ENCODE data around the gene DHX57.
A peak's percentile ranks its signal among the peaks of the same experiment; 100 is the strongest.

The DHX57 gene, protein sequence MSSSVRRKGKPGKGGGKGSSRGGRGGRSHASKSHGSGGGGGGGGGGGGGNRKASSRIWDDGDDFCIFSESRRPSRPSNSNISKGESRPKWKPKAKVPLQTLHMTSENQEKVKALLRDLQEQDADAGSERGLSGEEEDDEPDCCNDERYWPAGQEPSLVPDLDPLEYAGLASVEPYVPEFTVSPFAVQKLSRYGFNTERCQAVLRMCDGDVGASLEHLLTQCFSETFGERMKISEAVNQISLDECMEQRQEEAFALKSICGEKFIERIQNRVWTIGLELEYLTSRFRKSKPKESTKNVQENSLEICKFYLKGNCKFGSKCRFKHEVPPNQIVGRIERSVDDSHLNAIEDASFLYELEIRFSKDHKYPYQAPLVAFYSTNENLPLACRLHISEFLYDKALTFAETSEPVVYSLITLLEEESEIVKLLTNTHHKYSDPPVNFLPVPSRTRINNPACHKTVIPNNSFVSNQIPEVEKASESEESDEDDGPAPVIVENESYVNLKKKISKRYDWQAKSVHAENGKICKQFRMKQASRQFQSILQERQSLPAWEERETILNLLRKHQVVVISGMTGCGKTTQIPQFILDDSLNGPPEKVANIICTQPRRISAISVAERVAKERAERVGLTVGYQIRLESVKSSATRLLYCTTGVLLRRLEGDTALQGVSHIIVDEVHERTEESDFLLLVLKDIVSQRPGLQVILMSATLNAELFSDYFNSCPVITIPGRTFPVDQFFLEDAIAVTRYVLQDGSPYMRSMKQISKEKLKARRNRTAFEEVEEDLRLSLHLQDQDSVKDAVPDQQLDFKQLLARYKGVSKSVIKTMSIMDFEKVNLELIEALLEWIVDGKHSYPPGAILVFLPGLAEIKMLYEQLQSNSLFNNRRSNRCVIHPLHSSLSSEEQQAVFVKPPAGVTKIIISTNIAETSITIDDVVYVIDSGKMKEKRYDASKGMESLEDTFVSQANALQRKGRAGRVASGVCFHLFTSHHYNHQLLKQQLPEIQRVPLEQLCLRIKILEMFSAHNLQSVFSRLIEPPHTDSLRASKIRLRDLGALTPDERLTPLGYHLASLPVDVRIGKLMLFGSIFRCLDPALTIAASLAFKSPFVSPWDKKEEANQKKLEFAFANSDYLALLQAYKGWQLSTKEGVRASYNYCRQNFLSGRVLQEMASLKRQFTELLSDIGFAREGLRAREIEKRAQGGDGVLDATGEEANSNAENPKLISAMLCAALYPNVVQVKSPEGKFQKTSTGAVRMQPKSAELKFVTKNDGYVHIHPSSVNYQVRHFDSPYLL (N-terminal part only)

DNA sequence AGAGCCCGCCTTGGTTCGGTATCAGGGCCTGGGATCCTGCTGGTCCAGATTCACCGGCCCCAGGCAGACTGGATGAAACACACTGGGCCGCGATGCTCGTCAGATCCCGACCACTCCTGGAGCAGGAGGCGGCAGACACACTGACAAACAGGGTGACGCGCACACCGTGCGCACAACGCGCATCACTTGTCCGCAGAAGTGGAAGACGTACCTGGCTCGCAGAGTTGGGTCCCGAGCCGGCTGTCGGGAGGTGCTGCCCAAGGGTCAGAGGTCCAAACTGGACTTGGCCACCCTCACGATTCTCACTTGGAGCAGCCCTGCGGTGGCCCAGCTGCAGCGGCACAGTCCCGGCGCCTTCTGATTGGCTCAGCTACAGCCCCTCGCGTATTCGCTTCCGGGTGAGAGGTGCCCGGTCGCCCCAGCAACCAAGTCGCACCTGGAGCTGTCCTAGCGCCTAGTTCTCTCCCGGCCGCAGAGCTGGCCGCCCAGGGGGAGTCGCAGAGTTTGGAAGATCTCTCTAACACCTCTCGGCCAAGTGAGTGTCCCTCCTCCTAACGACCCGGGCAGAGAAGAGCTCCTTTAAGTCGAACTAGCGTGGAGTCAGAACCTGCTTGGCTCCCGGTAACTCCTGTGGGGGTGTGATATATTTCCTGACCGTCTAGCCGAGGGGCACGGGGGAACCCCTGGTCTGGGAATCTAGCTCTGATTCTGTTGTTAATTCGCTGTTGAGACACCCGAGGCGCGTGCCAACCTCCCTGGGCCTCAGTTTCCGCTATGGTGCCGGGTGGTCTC is at the start of gene DHX57, which contains the start of gene MORN2:
TSS of gene DHX57 (minus strand) at position 359 of the 792 bp plus-strand sequence. CDS start 7,529 bp downstream, outside the sequence.
TSS of gene MORN2 (plus strand) at position 401 of the 792 bp plus-strand sequence.
- peak; percentile 89 for DNase-seq

DNA sequence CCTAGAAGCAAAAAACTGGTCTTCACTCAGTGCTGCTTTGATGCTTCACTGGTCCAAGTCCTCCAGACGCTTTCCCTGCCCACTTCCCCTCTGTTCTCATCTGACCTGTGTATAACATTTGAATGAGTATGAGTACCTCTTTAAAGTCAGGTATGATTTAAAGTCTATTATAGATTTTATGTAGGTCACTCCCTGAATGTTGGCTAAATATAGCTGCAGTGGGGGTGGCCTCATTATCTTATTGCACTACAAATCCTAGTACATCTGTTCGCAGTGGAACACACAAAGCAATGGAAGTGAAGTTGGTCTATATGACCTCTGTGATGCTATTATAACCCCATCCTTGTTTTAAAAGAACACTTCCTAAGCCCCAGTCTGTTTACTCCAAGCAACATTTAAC is 47.2 kb upstream of the DHX57 start:
- DNase-seq, result no peak

DNA sequence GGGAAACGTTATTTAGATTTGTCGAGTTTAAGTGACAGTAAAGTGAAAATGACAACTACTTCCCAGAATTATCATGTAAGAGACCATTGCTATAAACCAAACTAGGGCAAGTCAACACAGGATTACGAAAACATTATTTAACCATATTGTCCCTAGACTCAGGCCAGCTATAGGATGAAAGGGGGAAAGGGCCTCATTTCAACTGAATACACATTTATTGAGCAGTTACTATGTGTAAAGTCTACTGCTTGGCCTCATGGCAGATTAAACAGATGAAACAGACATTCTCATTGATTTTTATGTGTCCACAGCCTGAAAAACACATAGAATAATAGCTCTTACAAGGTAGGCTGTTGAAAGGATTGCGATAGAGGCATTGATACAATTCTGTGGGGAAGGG is 46.7 kb upstream of the DHX57 start:
- DNase-seq, result no peak

DNA sequence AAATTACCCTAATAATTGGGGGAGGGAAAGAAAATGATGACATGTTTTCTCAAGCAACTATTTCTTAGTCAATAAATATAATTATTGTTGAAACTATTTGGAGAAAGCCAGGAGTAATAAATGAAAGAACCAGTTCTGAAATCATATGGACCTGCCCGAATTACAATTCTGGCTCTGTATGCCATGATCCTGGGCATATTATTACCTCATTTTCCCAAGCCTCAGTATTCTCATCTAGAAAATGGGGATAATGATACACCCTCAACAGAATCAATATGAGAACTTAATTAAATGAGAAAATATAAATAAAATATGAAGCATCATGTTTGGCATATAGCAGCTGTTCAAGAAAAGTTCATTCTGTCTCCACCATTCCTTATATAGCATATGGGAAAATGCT is 36.9 kb upstream of the DHX57 start:
- DNase-seq, result no peak

DNA sequence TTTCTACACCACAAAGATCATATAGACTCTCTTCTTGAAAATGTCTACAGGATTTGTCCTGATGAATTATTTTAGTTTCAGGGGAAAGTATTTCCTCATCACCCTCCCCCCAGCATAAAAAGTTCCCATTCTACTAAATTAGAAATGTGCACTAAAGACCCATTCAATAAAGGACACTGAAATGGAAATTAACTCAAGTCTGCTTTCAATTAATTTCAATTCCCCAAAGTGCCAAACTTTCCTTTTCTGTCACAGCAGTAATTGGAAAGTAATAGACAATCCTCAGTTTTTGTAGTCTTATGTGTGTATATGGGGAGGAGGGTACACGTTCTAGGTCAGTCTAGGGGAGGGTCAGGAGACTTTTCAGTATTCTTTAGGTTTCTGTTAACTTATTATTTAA is 35.5 kb upstream of the DHX57 start:
- DNase-seq, result no peak

DNA sequence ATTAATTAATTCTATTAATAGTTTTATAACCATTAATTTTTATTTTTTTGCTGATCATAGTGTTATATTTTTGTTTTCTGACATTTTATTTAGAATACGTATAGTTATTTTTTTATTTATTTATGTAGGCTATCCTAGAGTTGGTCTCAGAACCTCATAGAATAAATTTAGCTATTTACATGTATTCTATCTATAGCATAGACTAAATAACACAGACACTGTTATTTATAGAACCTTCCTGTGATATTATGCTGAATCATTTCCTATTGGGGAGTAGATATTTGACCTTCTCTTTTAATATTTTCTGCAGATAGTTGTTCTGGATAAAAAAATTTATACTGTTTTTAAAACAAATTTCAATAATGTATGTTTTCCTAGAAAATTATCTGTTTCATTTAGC is 34.1 kb upstream of the DHX57 start:
- DNase-seq, result no peak

DNA sequence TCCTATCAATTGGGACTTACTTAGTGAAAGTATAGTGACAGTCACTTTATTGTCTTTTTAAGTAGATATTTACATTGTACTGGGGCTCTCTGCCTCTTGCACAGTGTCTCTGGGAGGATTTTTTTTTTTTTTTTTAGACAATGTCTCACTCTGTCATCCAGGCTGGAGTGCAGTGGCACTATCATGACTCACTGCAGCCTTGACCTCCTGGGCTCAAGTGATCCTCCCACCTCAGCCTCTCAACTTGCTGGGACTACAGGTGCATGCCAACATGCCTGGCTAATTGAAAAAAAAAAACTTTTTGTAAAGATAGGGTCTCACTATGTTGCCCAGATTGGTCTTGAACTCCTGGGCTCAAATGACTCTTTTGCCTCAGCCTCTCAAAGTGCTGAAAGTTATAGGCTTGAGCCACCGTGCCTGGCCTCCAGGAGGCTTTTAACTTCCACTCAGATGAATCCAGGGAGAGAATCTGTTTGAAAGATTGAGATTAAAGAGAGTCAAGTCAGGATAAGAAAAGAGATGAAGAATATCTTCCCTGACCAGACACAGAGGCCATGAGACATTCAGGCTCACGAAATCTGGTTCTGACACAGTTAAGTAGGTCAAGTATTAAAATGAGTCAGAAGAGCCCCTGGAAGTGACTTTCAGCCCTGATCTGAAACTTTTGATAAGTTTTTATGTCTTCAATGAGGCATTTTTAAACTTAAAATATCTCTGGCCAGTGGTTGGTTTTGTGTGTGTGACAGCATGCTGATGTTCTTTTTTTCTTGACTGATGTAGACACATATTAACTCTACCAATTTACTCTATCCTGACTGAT is 32.2 kb upstream of the DHX57 start:
- DNase-seq, result peak; percentile 6

DNA sequence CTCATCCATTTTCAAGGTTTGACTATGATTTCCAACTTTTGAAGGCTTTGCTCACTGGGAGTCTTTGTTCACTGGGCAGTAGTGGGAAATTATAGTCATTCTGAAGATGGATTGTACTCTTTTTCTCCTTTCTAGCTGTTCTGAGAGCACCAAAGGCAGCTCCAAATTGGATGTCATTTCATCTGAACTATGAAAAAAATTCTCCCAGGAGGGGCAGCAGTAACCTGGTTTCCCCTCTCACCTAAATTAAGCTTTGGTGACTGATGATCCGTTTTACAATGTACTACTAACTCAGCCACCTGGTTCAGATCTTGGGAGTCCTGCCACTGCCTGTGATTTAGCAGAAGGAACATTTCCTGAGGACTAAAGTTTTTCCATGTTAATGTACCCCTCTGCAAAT is 31.5 kb upstream of the DHX57 start:
- DNase-seq, result no peak

DNA sequence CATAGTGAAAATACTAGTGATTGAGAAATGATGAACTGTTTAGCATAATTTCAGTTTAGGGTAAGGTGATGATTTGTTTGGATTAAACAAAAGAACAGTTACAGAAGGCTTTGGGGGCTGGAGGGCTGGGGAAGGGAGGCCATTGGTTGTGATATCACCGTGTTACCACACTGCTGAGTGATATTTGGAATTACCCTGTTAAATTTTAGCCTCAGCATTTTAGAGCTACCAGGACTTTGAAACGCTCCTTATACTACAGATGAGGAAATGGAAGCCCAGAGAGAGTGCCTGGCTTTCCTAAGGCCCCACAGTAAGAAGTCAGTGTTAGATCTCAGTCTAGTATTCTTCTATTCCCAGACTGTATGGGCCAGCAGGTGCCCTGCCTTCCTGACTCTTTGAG is 29.5 kb upstream of the DHX57 start:
- DNase-seq, result no peak

DNA sequence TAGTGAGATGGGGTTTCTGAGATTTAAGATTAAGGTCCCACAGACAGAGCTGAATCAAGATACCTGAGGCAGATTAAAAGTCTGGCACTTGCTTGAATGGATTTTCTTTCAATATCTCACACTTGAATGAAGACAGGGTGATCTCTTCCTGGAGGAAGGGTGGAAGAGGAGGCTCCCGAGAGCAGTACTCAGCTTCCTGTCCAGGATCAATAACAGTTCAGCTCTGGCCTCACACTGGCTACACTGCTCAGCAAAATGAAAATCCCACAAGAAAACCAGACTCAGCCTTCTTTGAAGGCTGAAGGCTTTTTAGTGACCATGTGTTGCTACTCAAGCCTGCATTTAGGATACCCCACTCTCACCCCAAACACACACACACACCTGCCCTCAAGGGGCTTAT is 25.0 kb upstream of the DHX57 start:
- DNase-seq, result no peak

DNA sequence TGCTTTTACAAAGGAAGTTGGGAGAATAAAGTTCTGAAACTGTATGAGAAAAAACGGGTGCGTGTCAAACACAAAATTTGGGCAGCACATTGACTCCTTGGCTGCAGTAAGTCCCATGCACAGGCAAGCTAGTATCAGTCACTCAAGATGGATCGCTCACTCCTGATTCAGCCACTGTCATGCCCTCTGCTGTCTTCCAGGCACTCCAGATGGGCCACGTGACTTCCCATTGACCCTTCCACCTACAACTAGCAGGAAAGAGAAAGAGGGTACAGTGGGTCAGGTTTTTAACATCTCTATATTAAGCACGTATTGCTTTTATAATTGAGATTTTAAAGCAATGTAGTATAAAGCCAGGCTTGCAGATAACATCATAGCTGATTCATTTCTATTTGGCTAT is 22.5 kb upstream of the DHX57 start:
- DNase-seq, result no peak

DNA sequence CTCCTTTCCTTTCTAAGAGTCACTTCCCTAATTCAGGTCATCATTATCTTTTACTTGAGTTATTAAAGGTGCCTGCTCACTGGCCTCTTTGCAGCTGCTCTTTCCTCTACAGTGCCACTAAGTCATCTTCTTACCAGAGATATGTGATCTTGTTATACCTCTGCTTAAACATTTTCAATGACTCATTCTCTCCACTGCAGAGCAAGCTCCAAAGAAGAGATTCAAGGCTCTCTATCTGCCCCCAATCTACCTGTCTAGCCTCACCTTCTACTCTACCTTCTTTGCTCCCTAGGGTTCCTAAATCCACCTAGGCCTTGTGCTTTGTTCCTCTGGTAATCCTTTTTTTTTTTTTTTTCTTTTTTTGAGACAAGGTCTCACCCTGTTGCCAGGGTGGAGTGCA is 17.1 kb upstream of the DHX57 start:
- DNase-seq, result no peak

DNA sequence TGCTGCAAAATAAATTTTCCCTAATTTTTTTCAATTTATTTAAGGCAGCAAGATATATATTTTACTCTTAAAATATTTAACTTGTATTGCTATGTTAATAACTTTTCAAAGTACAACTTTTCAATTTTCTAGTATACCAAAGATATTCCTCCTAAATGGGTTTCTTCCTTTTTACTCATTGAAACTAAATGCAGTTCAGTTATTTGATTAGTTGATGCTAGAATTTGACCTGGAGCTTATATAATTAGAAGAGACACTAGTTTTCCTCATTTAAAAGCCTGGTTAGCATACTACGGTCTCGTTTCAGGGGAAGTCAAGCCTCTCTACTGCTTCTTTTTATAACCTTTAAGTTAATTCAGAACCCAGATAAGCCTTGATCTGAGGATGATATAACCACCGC is 13.8 kb upstream of the DHX57 start, which contains the start of gene ARHGEF33:
TSS of gene ARHGEF33 (plus strand) at position 301 of the 400 bp plus-strand sequence. CDS start 29,573 bp downstream, outside the sequence.
- DNase-seq, result no peak

DNA sequence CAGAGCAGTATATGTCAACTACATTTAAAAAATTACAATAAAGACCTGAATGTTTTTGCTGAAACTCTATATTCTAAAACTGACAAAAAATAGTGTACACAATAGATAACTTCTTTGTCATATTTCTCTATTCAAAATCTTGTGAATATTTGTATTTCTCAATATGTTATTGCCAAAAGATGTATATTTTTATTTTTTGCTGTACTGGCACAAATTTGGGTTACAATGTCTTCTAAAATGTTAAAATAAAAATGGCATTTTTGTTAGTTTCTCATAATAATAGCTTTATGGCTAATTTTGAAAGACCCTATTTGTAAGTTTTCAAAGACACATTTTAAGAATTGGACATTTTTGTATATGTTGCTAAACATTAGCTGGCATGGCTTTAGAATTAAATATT is 13.3 kb upstream of the DHX57 start:
- DNase-seq, result no peak

DNA sequence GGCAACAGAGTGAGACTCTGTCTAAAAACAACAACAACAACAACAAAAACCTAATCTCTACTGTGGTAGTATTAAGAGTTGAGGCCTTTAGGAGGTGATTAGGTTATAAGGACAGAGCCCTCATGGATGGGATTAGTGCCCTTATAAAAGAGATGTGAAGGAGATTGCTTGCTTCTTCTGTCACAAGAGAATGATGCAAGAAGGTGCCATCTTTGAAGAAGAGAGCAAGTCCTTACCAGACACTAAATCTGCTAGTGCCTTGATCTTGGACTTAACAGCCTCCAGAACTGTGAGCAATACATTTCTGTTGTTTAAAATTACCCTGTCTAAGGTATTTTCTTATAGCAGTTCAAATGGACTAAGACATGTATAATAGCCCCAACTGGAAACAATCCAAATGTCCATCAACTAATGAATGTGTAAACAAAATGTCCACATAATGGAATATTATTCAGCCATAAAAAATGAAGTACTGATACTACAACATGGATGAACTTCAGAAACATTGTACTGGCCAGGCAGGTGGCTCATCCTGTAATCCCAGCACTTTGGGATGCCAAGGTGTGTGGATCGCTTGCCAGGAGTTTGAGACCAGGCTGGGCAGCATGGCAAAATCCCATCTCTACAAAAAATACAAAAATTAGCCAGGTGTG is 12.3 kb upstream of the DHX57 start:
- DNase-seq, result no peak

DNA sequence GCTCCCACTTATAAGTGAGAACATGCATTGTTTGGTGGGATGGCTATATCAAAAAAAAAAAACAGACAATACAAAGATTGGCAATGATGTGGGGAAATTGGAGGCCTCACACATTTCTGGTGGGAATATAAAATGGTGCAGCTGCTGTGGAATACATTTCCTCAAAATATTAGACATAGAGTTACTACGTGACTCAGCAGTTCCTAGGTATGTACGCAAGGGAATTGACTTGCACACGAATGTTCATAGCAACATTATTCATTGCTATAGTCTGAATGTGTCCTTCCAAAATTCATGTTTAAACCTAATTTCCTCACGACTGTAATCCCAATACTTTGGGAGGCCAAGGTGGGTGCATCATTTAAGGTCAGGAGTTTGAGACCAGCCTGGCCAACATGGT is 11.6 kb upstream of the DHX57 start:
- DNase-seq, result no peak

DNA sequence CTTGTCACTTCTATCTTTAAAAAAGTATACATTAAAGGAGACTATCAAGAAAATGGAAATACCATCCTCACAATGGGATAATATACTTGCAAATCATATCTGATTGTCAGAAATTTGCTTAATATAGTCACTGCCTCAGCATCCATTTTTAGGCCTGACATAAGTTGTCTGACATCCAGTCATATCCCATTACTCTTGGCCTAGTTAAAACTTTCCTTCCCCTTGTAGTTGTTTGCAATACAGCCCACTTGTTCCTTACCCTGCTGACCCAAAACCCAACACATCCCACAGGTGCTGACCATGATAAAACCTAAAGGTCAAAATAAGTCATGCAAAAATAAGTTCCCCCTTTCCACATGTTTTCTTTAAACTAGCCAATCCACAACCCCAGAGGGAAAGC is 10.3 kb upstream of the DHX57 start:
- DNase-seq, result no peak

DNA sequence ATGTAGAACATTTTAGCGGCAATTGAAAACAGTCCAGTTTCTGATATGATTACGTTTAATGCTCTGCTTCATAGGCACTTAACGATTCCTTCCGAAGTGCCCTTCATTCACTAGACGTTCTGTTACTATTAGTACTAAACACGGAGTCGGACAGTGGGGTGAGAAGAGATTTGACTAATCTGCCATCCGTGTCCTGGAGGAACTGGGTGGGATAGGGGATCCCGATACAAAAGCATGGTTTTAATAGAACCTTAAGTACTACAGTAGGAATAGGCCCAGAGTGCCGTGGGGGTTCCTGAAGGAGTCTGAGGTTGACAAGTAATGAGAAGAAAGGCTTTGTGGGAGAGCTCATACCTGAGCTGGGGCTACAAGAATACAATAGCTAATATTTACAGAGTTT is 673 bp upstream of the DHX57 start:
- peak; percentile 37 for DNase-seq

DNA sequence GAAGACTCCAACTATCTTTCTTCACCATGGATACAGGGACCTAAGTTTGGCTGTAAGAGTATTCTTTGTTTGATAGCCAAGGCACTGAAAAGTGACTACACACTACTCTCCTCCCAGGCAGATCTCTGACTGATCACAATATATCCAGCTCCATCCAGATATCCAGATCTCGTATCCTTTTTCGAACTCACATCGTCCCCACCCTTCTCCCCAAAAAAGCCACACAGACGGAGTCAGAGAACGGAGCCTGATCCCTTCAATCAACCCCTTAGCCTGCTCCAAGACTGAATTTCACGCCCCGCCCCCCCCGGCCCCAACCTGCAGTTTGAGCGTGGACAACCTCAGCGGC is 533 bp downstream of the DHX57 start:
- DNase-seq, result no peak

DNA sequence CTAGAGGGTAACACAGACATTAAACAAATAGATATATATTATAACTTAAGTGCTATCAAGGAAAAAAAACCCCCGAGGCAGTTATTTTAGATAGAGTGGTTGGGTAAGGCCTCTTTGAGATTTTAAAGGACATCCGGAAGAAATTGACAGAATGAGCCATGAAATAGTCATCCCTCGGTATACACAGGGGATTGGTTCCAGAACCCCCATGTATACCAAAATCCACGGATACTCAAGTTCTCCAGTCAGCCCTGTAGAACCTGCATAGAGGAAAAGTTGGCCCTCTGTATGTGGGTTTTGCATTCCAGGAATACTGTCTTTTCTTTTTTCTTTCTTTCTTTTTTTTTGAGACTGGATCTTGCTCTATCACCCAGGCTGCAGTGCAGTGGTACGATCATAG is 2.0 kb downstream of the DHX57 start:
- DNase-seq, result no peak

DNA sequence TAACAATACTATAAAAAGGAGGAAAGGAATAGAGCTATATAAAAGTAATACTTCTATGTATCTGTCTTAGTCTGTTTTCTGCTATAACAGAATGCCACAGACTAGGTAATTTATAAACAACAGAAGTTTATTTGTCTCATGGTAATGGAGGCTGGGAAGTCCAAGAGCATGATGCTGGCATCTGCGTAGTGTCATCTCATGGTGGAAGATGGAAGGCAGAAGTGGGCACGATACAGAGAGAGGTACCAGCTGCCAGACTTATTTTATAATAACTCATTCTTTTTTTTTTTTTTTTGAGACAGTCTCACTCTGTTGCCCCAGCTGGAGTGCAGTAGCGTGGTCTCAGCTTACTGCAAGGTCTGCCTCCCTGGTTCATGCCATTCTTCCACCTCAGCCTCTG is 4.3 kb downstream of the DHX57 start:
- DNase-seq, result no peak

All from DMS53 (cell line).